ENCODE measurements around the gene CCDC15. TPM values are rescaled to one million over a fixed set of nuclear protein-coding genes. Genes with fewer than 3 reads are reported as not detected.

Gene CCDC15
- polyA plus RNA-seq, 4 donors: 3.3 to 4.0 (median 3.7) TPM

GRCh38 chr11:125062218-125062930 lies 108.4 kb downstream of the CCDC15 start:
- no peak for DNase-seq (ENCODE audit: low read depth in 4 of 4, low spot score in 3 of 4)

- DNase-seq (ENCODE audit: low read depth in 4 of 4, low spot score in 3 of 4): peak in 3 of 4 donors; percentile 20 to 57 (median 20)
Measured at GRCh38 chr11:125062931-125063428, 109.0 kb downstream of the CCDC15 start, which contains the start of gene SLC37A2. TSS of gene SLC37A2 (plus strand) at chr11:125063305. CDS start at chr11:125063368, 63 bp downstream.

- no peak for DNase-seq (ENCODE audit: low read depth in 4 of 4, low spot score in 3 of 4)
Measured at GRCh38 chr11:125063429-125064043, 109.5 kb downstream of the CCDC15 start.

- no peak for DNase-seq (ENCODE audit: low read depth in 4 of 4, low spot score in 3 of 4)
Measured at GRCh38 chr11:125064070-125064469, 110.1 kb downstream of the CCDC15 start.

GRCh38 chr11:125068368-125068767 lies 114.4 kb downstream of the CCDC15 start:
- no peak for DNase-seq (ENCODE audit: low read depth in 4 of 4, low spot score in 3 of 4)

GRCh38 chr11:125069008-125069407 lies 115.0 kb downstream of the CCDC15 start:
- DNase-seq (ENCODE audit: low read depth in 4 of 4, low spot score in 3 of 4): no peak

- no peak for DNase-seq (ENCODE audit: low read depth in 4 of 4, low spot score in 3 of 4)
Measured at GRCh38 chr11:125069796-125070195, 115.8 kb downstream of the CCDC15 start.

GRCh38 chr11:125070699-125071254 lies 116.8 kb downstream of the CCDC15 start:
- DNase-seq (ENCODE audit: low read depth in 4 of 4, low spot score in 3 of 4): no peak

- DNase-seq (ENCODE audit: low read depth in 4 of 4, low spot score in 3 of 4): no peak
Measured at GRCh38 chr11:125071435-125071834, 117.4 kb downstream of the CCDC15 start.

GRCh38 chr11:125071846-125072217 lies 117.8 kb downstream of the CCDC15 start:
- DNase-seq (ENCODE audit: low read depth in 4 of 4, low spot score in 3 of 4): no peak

GRCh38 chr11:125072218-125072960 lies 118.4 kb downstream of the CCDC15 start:
- no peak for DNase-seq (ENCODE audit: low read depth in 4 of 4, low spot score in 3 of 4)

- DNase-seq (ENCODE audit: low read depth in 4 of 4, low spot score in 3 of 4): no peak
Measured at GRCh38 chr11:125072961-125073590, 119.1 kb downstream of the CCDC15 start.

- no peak for DNase-seq (ENCODE audit: low read depth in 4 of 4, low spot score in 3 of 4)
Measured at GRCh38 chr11:125073616-125074483, 119.8 kb downstream of the CCDC15 start.

GRCh38 chr11:125074511-125075241 lies 120.7 kb downstream of the CCDC15 start:
- DNase-seq (ENCODE audit: low read depth in 4 of 4, low spot score in 3 of 4): no peak

- DNase-seq (ENCODE audit: low read depth in 4 of 4, low spot score in 3 of 4): no peak
Measured at GRCh38 chr11:125075242-125075625, 121.2 kb downstream of the CCDC15 start.

- DNase-seq (ENCODE audit: low read depth in 4 of 4, low spot score in 3 of 4): no peak
Measured at GRCh38 chr11:125075900-125076317, 121.9 kb downstream of the CCDC15 start.

- DNase-seq (ENCODE audit: low read depth in 4 of 4, low spot score in 3 of 4): no peak
Measured at GRCh38 chr11:125076378-125076945, 122.5 kb downstream of the CCDC15 start.

GRCh38 chr11:125078016-125078415 lies 124.0 kb downstream of the CCDC15 start:
- no peak for DNase-seq (ENCODE audit: low read depth in 4 of 4, low spot score in 3 of 4)

Data from right renal pelvis (tissue), 4 donors.